Activated CD4-positive, alpha-beta T cell treated with anti-CD3 and anti-CD28 coated beads, Interleukin-2, amount 50 U/mL, for 1 hour (primary cell): ENCODE results near the gene TTLL3.
A peak's percentile ranks its signal among the peaks of the same experiment; 100 is the strongest.

ENCODE experiments used
- DNase-seq: peaks from one replicate; pipeline ENCODE4 v3.0.0-alpha.2; 2020

The TTLL3 gene

DNA sequence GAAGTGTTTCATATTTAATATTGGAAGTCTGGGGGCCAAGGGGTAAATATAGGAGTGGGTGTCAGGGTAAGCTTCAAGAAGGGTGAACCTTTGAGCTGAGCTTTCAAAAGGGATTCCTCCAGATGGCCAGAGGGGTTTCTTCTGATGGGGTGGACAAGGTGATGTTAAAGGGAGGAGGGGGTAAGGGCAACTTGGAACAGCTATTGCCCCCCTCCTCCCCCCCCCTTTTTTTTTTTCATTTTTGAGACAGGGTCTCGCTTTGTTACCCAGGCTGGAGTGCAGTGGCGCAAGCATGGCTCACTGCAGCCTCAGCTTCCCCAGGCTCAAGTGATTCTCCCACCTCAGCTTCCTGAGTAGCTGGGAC is 2.1 kb upstream of the TTLL3 start:
- DNase-seq: no peak

DNA sequence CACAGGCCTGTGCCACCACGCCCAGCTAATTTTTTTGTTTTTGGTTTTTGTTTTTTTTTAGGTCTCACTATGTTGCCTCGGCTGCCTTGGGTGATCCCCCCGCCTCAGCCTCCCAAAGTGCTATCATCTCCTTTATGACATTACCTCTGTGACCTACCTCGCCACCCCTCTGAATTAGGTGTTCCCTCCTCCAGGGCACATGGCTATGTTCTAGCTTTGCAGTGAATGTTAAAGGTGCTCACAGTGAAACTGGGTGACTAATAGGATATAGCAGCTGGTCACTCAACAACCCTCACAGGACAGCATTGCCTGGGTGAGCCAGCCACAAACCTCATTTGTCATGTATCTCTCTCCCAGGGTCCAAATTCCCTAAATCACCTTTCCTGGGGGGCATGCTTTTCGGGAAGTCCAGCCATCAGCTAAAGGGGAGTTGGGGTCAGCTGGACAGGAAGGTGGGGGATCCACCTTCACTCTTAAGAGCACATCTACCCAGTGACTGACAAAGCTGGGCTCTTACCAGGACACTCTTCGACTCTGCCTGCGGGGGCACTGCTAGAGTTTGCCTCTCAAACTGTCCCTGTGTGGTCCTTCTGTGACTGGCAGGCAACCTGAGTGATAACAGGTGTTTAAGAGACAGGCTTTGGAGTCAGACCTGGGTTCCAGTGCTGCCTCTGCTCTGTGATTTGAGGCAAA is 1.6 kb upstream of the TTLL3 start:
- DNase-seq: peak; percentile 53

DNA sequence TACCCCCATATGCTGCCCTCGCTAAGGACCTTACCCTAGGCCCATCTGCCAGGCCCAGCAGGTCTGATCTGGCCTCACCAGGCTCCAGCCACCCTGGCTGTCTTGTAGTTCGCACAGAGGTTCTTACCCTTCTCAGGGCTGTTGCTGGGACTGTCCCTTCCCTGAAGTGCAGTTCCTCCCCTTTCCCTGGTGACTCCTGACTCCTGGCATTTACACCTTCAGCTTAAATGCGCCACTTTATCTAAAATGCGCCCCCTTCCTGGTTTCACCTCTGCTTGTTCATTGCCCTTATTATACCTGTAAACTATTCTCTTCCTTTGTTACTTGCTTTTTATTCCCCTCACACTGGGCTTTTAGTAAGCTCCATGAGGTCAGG is 835 bp upstream of the TTLL3 start:
- DNase-seq: no peak

DNA sequence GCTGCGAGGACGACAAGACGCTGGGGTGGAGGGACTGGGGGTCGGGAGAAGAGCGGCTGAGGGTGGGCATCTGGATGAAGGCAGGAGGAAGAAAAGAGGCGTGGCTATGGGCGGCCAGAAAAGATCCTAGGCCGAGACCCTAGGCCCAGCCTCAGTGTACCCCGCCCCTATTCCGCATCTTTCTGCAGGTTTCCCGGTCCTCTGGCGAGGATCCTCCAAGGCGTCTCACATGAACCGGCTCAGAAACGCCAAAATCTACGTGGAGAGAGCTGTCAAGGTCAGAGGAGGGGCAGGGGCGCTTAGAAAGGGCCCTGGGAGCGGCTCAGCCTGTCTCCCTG is 340 bp downstream of the TTLL3 start:
- DNase-seq: no peak

DNA sequence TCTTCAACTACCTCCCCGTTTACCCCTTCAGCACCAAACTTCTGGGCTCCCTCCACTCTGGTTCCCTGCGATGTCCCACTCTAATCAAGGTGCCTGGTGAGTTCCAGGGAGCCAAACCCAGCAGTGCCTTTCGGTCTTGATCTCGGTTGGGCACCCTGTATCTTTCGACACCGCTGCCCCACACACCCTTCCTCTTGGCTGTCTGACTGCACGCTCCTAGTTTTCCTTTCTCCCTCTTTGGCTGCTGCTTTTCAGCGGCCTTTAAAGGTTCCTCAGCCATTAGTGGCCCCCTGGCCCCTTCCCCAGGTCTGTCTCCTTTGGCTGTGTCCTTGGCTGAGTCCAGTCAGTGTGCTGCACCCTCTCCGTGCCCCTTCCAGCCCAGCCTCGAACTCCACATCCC is 784 bp downstream of the TTLL3 start:
- DNase-seq: no peak

DNA sequence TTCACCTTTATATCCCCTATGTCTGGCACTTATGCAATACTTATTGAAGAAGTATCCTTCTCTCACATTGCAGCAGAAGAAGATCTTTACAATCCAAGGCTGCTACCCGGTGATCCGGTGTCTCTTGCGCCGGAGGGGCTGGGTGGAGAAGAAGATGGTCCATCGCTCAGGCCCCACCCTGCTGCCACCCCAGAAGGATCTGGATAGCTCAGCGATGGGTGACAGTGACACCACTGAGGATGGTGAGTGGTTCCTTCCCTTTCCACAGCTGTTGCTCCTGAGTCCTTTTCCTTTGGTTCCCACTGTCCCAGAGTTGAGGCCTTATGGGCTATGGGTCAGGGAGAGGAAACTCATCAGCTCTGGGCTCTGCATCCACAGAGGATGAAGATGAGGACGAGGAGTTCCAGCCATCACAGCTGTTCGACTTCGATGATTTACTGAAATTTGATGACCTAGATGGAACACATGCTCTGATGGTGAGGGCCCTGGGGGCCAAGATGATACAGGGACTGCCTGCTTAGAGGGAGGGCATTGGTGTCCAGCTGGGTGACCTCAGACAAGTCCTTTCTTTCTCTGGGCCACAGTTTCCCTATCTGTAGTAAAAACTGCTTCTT is 2.9 kb downstream of the TTLL3 start:
- no peak for DNase-seq

DNA sequence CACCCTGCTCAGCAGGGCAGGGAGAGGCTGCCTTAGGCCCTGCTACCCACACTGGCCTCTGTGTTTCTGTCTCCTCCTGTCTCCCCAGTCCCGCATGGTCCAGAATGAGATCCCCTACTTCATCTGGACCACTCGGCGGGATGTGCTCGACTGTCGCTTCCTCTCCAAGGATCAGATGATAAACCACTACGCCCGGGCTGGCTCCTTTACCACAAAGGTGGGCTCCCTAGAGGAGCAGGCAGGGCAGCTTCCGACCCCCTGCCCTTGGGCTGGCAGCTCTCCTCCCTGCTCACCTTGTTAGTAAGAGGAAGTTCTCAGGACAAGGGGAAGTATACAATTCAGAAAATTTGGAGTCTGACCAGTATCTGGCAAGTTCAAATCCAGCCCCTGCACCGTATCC is 5.9 kb downstream of the TTLL3 start:
- no peak for DNase-seq

DNA sequence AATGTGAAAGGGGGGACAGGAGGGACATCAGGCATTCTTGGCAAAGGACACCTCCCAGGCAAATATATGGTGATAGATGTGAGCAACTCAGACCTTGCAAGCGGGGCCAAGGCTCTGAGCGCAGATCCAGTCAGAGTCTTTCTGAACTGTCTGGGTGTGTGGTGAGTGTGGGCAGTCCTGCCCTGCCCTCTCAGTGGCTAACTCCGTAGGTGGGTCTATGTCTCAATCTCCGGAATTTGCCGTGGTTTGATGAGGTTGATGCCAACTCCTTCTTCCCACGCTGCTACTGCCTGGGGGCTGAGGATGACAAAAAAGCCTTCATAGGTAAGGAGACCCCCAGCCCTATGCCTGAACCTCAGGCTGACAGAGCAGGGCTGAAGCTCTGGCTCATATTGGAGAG is 7.4 kb downstream of the TTLL3 start:
- DNase-seq: no peak

DNA sequence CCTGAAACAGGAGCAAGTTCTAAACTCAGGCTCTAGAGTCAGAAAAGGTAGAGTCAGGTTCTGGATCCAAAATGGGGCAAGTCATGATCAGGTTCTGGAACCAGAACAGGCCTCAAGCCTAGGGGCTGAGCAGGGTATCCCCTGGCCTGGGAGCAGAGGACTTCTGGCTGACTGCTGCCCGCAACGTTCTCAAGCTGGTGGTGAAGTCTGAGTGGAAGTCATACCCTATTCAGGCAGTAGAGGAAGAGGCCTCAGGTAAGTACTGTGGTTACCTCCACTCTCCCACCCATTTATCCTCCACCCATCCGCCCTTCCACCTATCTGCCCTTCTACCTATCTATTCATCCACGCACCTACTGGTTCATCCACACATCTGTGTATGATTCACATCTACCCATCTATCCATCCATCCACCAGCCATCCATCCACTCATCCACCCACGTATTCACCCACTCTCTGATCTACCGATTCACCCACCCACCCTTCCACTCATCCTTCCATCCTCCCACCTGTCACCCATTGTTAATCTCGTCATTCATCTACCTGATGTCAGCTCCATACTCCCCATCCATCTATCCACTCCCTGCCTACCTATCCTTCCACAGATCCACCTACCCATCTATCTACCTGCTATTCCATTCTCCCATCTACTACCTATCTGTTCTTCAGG is 8.7 kb downstream of the TTLL3 start:
- DNase-seq: no peak

DNA sequence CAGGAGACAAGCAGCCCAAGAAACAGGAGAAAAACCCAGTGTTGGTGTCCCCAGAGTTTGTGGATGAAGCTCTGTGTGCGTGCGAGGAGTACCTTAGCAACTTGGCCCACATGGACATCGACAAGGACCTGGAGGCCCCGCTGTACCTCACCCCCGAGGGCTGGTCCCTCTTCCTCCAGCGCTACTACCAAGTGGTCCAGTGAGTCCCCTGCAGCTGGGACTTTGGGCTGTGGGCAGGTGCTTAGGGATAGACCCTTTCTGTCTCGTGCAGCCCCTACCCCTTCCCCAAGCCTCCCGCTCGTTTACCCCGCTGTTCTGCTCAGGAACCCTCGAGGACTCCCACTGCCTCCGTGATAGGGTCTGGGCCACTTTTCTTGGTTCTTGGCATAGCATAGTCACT is 10.5 kb downstream of the TTLL3 start:
- DNase-seq: no peak

DNA sequence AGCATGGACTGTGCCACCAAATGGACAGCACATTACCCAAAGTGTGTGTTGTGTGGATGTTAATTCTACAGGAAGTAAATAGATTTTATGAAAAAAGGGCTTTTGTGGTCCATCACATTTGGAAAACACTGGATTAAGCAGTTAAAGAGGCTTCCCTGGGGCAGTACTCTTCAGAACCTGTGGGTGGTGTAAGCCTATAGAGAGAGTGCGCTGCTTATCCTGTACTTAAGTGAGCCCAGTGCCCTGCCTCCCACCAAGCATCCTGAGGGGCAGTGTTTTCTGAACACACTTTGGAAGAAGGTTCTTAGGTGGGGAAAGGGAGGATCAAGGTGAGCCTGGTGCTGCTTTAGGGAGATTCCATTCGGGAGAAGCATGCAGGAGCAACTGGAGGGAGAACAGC is 10.9 kb downstream of the TTLL3 start:
- no peak for DNase-seq

DNA sequence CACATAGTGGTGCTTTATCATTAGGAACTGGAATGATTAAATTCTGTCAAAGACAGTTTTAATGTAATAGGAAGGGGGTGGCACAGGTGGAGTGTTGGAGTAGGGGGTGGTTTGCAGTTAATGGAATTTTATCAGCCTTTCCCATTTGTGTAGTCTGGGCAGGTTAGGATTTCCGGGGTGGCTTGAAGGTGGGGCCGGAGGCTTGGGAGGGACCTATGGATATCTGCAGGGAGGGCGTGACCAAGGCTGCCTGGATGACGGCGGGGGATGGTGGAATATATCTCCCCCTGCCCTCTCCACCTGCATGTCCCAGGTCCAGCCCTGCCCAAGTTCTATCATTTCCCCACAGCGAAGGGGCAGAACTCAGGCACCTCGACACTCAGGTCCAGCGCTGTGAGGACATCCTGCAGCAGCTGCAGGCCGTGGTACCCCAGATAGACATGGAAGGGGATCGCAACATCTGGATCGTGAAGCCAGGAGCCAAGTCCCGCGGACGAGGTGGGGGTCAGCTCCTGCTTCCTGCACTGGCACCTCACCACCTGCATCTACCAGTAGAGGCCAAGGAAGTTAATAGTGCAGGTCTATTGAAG is 15.5 kb downstream of the TTLL3 start:
- no peak for DNase-seq

DNA sequence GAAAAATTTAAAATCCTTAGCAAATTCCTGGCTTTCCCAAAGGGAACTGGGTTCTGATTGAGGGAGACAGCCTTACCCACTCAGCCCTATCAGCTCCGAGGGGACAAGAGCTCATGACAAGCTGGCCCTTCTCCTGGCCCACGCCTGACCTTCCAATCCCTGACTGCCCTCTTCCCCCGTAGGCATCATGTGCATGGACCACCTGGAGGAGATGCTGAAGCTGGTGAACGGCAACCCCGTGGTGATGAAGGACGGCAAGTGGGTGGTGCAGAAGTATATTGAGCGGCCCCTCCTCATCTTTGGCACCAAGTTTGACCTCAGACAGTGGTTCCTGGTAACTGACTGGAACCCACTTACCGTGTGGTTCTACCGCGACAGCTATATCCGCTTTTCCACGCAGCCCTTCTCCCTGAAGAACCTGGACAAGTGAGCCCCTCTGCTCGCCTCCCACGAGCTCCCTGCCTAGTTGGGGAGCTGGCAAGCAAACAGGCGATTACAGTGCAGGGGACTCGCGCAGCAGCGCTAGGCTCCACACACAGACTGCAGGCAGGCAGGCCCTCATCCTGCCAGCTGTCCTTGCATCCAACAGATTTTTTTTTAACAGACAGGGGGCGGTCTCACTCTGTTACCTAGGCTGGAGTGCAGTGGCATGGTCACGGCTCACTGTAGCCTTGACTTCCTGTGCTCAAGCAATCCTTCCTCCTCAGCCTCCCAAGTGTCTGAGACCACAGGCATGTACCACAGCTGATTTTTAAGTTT is 16.9 kb downstream of the TTLL3 start:
- no peak for DNase-seq

DNA sequence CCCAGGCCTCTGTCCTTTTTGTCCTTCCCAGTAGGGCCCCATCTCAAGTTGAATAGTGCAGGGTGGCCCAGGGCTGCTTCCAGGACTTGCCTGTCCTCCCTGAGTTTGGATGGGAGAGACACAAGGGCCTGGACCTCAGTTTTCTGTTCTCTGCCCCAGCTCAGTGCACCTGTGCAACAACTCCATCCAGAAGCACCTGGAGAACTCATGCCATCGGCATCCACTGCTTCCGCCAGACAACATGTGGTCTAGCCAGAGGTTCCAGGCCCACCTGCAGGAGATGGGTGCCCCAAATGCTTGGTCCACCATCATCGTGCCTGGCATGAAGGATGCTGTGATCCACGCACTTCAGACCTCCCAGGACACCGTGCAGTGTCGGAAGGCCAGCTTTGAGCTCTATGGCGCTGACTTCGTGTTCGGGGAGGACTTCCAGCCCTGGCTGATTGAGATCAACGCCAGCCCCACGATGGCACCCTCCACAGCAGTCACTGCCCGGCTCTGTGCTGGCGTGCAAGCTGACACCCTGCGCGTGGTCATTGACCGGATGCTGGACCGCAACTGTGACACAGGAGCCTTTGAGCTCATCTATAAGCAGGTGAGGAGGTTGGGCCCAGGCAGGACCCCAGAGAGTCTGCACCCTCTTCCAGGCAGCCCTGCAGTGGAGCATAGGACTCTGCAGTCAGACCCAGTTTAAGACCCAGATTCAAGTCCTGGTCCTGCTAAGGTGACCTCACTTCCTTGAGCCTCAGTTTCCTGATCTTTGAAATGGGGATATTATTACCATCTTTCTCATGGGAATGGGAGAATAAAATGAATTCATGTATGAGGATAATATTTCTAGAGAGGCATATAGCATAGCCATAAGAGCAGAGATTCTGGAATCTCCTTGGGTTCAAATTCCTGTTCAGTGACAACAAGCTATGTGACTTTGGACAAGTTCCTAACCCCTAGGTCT is 19.0 kb downstream of the TTLL3 start:
- DNase-seq: no peak

DNA sequence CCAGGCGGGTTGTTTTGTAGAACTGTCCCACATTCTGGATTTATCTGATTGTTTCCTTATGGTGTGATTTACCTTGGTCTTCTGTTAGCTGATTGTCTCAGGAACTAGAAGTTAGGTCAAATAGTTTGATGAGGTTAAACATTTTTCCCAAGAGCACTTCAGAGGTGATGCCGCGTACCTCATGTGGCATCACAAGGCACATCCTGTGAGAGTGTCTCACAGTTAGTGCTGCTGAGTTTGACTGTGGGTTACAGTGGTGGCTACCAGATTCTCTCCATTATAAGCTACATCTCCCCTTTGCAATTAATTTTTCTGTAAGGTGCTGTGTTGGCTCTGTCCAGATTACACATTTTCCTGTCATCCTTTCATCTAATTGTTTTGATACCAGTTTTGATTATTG is 21.2 kb downstream of the TTLL3 start:
- no peak for DNase-seq

DNA sequence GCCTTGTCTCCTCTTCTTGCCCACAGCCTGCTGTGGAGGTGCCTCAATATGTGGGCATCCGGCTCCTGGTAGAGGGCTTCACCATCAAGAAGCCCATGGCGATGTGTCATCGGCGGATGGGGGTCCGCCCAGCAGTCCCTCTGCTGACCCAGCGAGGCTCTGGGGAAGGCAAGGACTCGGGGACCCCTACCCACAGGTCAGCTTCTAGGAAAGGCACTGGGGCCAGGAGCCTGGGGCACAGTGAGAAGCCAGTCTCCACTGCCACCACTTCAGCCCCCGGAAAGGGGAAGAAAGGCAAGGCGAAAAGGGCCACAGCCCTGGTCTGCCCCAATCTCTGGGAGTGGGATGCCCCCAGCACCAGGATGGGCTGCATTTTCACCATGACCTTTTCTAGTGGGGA is 23.0 kb downstream of the TTLL3 start:
- no peak for DNase-seq

DNA sequence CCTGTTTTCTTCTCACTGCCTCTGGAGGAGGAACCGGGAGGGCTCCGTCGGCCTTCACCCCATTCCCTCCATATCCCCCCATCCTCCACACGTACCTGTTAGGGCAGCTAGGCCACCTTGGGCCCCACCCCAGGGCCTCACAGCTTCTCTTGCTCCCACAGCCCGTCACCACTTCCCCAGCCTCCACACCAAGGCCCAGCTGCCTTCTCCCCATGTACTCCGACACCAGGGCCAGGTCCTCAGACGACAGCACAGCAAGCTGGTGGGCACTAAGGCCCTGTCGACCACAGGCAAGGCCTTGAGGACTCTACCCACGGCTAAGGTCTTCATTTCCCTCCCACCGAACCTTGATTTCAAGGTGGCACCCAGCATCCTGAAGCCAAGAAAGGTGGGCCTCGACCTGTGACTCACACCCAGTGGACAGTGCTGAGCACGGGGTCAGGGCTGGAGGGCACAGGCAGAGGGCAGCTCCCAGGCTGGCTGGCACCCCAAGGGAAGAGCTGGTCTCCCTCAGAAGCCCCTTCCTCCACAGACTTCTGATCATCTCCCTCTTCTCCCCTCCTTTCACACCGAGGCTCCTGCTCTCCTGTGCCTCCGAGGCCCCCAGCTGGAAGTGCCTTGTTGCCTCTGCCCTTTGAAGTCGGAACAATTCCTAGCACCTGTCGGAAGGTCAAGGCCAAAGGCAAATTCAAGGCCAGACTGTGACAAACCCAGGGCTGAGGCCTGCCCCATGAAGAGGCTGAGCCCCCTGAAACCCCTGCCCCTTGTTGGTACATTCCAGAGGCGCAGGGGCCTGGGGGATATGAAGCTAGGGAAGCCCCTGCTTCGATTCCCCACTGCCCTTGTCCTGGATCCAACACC is 24.7 kb downstream of the TTLL3 start:
- no peak for DNase-seq

DNA sequence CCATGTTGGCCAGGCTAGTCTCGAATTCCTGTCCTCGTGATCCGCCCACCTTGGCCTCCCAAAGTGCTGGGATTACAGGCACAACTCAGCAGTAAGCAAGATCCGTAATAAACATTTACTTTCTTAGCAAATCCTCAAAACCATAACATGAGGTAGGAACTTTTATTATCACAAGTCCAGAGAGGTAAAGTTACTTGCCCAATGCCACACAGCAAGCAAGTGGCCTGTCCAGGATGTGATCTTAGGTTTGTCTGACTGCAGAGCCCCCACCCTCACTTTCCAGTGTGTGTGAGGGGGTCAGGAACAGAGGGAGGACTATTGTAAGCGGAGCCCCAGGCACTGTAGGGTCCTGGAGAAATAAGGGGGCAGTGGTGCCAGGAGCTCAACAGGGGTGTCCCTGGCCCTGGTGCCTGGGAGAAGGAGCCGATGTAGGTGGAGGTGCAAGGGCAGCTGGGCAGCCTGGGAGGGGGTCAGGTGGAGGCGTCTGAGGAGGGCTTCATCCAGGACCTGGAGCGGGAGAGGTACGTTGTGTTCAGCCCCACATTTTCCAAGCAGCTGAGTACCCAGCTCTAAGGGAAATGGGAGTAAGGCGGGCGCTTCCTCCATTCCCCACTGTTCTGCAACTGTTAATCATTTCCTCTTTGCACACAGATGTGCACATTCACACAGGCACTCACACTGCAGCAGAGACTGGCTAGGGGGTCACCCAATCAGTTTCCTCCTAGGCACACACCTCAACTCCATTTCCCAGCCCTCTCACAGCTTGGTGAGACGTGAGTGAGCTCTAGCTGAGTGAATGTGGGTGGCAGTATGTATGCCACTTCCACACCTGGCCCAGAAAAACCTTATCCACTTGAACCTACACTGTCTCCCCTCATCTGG is 27.9 kb downstream of the TTLL3 start:
- no peak for DNase-seq

DNA sequence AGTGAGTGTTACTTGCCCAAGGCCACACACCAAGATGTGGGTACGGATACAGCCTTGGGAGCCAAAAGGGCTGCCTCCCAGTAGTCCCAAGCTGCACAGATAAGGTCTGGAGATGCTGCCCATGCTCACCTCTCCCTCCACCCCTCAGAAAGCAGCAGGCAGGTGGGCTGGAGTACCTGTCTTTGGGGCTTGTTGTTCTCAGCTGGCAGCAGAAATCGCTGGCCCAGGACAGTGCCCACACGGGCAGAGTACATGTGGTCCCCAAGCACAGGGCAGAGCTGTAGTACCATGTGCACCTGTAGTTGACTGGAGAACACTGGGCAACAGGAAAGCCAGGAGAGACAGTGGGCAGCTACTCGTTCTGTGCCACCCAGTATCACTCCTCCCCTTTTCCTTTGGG is 28.8 kb downstream of the TTLL3 start:
- DNase-seq: no peak

DNA sequence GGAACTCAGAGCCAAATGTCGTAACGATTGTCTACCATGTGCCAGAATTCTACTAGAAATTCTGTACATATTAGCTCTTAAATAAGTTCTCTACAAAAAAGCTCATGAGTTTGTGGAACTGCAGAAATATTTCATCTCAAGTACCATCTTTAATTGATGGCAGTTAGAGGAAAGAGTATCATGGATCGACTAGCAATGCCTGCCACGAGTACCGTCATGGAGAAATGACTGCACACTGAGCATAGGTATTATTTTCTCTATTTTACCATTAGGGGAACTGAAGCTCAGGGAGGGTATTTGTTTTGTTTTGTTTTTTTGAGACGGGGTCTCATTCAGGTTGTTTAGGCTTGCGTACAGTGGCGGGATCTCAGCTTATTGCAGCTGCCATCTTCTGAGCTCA is 31.0 kb downstream of the TTLL3 start:
- DNase-seq: no peak
